Stomach smooth muscle (tissue), 2 donors: ENCODE measurements around the gene LSM14B.

ENCODE experiments used
- H3K27ac ChIP-seq: one replicate; pipeline ENCODE4 v1.7.0; 2013; ENCODE audit warnings: mild to moderate bottlenecking, low read length, inconsistent platforms
- H3K27me3 ChIP-seq, 2 donors: one replicate each; pipeline ENCODE4 v1.7.0; 2013; ENCODE audit warnings: low read length in 2 of 2; ENCODE audit not compliant: insufficient read depth in 2 of 2, control insufficient read depth in 1 of 2
- H3K36me3 ChIP-seq, 2 donors: one replicate each; pipeline ENCODE4 v1.7.0; 2013; ENCODE audit warnings: low read length in 2 of 2; ENCODE audit not compliant: control insufficient read depth in 2 of 2, insufficient read depth in 2 of 2
- H3K4me1 ChIP-seq: one replicate; pipeline ENCODE4 v1.7.0; 2013; ENCODE audit warnings: low read length; ENCODE audit not compliant: control insufficient read depth, insufficient read depth
- H3K4me3 ChIP-seq, 2 donors: one replicate each; pipeline ENCODE4 v1.7.0; 2013; ENCODE audit warnings: low read length in 2 of 2
- H3K9ac ChIP-seq, 2 donors: one replicate each; pipeline ENCODE4 v1.7.0; 2013; ENCODE audit warnings: low read length in 2 of 2, mild to moderate bottlenecking in 1 of 2
- H3K9me3 ChIP-seq, 2 donors: one replicate each; pipeline ENCODE4 v1.7.0; 2013; ENCODE audit warnings: low read length in 2 of 2; ENCODE audit not compliant: control insufficient read depth in 2 of 2
- donor health status: healthy.
- donor health status: Pancreatic carcinoma.

Gene LSM14B

DNA sequence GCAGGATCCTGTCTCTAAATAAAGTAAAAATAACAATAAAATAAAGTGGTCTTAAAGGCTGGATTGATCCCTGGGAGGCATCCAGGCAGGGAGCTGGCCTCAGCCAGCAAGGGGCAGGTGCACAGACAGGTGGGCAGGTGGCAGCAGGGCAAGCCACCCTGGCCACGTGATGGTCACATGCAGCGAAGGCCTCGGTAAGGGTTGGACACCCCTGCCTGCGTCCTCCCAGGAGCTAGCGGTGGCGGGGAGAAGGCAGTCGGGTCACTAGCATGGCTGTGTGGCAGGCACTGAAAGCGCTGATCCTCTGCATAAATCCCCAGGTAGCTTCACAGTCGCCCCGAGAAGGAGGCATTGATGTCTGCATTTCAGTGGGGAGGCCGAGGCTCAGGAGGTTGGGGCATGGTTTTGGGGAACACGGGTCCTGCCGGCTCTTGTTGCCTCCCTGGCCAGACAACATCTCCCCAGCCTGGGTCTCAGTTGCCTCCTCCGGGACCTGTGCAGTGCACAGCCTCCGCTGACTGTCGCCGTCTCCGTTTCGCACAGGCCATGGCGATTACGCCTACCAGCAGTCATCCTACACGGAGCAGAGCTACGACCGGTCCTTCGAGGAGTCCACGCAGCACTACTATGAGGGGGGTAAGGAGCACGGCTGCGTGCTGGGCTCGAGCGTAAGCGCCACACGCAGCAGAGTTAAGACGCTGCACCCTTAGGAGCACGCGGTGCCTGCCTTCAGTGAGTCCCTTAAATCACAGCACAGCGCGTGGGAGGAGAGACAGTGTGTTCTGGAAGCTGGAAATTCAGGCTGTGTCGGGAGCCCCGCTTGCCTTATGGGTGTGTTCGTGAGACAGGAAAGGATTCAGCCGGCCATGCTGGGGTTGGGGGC, 42.8 kb downstream of the LSM14B start:
- Histone ChIP-seq H3K27me3 (no peaks in the 10 kb centered on the region), H3K4me3 (no peak overlapping the region), H3K27ac (no peak overlapping the region), H3K9me3 (no peaks in the 10 kb centered on the region), H3K4me1 (no peaks in the 10 kb centered on the region), H3K36me3 (peaks cover 23 to 41% of the 10 kb centered on the region in 2 donors), H3K9ac (no peak overlapping the region)

GRCh38 chr20:62165762-62166399, 43.6 kb downstream of the LSM14B start:
- H3K27ac ChIP-seq = no peak overlapping the region
- no peak overlapping the region for H3K4me3 ChIP-seq
- H3K9ac ChIP-seq = no peak overlapping the region
- H3K9me3 ChIP-seq = no peaks in the 10 kb centered on the region
- H3K27me3 ChIP-seq = no peaks in the 10 kb centered on the region
- peaks cover 19 to 40% of the 10 kb centered on the region in 2 donors for H3K36me3 ChIP-seq
- no peaks in the 10 kb centered on the region for H3K4me1 ChIP-seq

GRCh38 chr20:62167474-62167873, 45.2 kb downstream of the LSM14B start:
- H3K36me3 ChIP-seq = peaks cover 15 to 33% of the 10 kb centered on the region in 2 donors
- no peaks in the 10 kb centered on the region for H3K4me1 ChIP-seq
- no peaks in the 10 kb centered on the region for H3K27me3 ChIP-seq
- H3K9ac ChIP-seq = no peak overlapping the region
- no peaks in the 10 kb centered on the region for H3K9me3 ChIP-seq
- no peak overlapping the region for H3K27ac ChIP-seq
- no peak overlapping the region for H3K4me3 ChIP-seq

DNA sequence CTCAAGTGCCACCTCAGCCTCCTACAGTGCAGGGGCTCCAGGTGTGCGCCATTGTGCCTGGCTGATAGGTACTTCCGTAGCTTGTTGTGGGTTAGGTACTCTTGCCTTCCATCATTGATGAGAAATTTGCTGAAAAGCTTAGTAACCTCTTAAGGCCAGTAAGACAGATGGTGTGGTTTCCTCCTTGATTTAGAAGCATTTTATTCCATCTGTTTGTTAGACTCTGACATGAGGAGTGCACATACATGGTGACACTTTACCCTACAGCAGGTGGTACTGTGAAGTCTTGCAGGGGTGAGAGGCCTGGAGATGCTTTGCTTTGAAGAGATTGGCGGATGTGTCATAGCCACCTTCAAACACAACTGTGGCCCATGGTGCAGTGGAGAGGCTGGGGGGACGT, 45.8 kb downstream of the LSM14B start:
- Histone ChIP-seq H3K27me3 (no peaks in the 10 kb centered on the region), H3K27ac (no peak overlapping the region), H3K4me3 (no peak overlapping the region), H3K36me3 (peaks cover 12 to 30% of the 10 kb centered on the region in 2 donors), H3K9me3 (no peaks in the 10 kb centered on the region), H3K9ac (no peak overlapping the region), H3K4me1 (no peaks in the 10 kb centered on the region)

- peaks cover 12 to 26% of the 10 kb centered on the region in 2 donors for H3K36me3 ChIP-seq
- no peaks in the 10 kb centered on the region for H3K4me1 ChIP-seq
- no peak overlapping the region for H3K9ac ChIP-seq
- H3K27ac ChIP-seq = no peak overlapping the region
- H3K9me3 ChIP-seq = no peaks in the 10 kb centered on the region
- H3K27me3 ChIP-seq = no peaks in the 10 kb centered on the region
- no peak overlapping the region for H3K4me3 ChIP-seq
These were observed 46.7 kb downstream of the LSM14B start for GRCh38 chr20:62168890-62169435.

DNA sequence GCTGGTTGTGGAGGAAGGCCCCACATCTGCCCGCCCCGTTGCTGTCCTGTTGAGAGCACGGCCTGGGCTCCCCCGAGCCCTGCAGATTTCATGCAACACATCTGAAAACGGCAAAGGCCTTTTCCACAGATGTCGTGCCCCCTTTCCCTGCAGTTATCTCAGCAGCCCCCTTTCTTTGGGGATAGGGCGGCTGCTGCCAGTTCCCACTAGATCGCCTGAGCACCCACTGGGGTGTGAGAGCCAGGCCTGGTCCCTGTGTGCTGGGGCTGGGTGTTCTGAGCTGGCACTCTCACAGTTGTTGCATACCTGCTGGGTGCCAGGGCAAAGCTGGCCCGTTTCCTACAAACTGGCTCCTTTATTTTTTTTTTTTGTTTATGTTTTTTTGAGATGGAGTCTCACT, 48.3 kb downstream of the LSM14B start:
- H3K36me3 ChIP-seq = peaks cover 15 to 22% of the 10 kb centered on the region in 2 donors

DNA sequence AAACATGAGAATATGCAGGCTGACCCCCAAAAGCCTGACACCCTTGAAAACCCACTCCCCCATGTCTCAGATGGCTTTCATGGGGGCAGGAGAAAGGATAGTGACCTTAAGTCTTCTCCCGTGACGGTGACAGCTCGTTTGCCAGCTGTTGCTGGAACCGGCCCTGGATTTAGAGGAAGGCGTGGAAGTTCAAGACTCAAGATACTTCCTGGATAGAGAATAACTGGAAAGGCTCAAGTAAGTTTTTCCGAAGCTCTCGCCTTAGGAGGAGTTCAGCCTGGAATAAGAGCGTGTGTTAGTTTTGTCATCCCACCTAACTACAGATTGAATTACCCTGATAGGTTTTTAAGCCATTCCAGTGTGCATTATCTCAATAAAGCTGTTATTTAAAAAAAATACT, 49.0 kb downstream of the LSM14B start:
- Histone ChIP-seq H3K9ac (no peak overlapping the region), H3K9me3 (no peaks in the 10 kb centered on the region), H3K27me3 (no peaks in the 10 kb centered on the region), H3K27ac (no peak overlapping the region), H3K4me3 (no peak overlapping the region), H3K4me1 (no peaks in the 10 kb centered on the region), H3K36me3 (peaks cover 10 to 26% of the 10 kb centered on the region in 2 donors)

More for the DNA sequence above, 48.3 kb downstream of the LSM14B start:
- Histone ChIP-seq H3K9me3 (no peaks in the 10 kb centered on the region), H3K9ac (no peak overlapping the region), H3K4me3 (no peak overlapping the region), H3K27ac (no peak overlapping the region), H3K4me1 (no peaks in the 10 kb centered on the region), H3K27me3 (no peaks in the 10 kb centered on the region)

GRCh38 chr20:62172666-62173065, 50.4 kb downstream of the LSM14B start:
- Histone ChIP-seq H3K4me3 (no peak overlapping the region), H3K9ac (no peak overlapping the region), H3K9me3 (no peaks in the 10 kb centered on the region), H3K36me3 (peaks cover 10 to 30% of the 10 kb centered on the region in 2 donors), H3K27me3 (no peaks in the 10 kb centered on the region), H3K27ac (no peak overlapping the region), H3K4me1 (no peaks in the 10 kb centered on the region)

GRCh38 chr20:62174021-62174804, 51.9 kb downstream of the LSM14B start:
- Histone ChIP-seq H3K9ac (no peak overlapping the region), H3K36me3 (peaks cover 10 to 27% of the 10 kb centered on the region in 2 donors), H3K9me3 (no peaks in the 10 kb centered on the region), H3K27ac (no peak overlapping the region), H3K4me1 (no peaks in the 10 kb centered on the region), H3K27me3 (no peaks in the 10 kb centered on the region), H3K4me3 (no peak overlapping the region)

- no peak overlapping the region for H3K27ac ChIP-seq
- no peaks in the 10 kb centered on the region for H3K27me3 ChIP-seq
- H3K4me1 ChIP-seq = no peaks in the 10 kb centered on the region
- no peak overlapping the region for H3K4me3 ChIP-seq
- no peak overlapping the region for H3K9ac ChIP-seq
- peaks cover 10 to 25% of the 10 kb centered on the region in 2 donors for H3K36me3 ChIP-seq
- H3K9me3 ChIP-seq = no peaks in the 10 kb centered on the region
These were observed 52.8 kb downstream of the LSM14B start for GRCh38 chr20:62174870-62175624.
